ENCODE data around the gene C2orf15. TPM values are rescaled to one million over a fixed set of nuclear protein-coding genes. Genes with fewer than 3 reads are reported as not detected.

Gene C2orf15
- total and polyA plus RNA-seq, 2 donors (not counting 1 experiment from before 2014, with no cell fraction given) = 1.0 to 1.1 TPM

GRCh38 chr2:99198103-99198841 is 56.8 kb downstream of the C2orf15 start:
- WGBS (ENCODE audit: insufficient coverage) = 94% methylated on average over 3 of the region's 6 CpGs
- peaks cover 4 to 31% of the 10 kb centered on the region in 2 experiments for H3K36me3 ChIP-seq (replicated peaks in 1 of 2; ENCODE audit: control extremely low read depth in 1 of 2, control insufficient read depth in 1 of 2, extremely low read depth in 1 of 2, insufficient read depth in 2 of 2, low read length in 1 of 2)
- ATAC-seq (ENCODE audit: low read depth) = no peak
- H3K27ac ChIP-seq (ENCODE audit: low read length in 2 of 2) = no peak overlapping the region
- TF ChIP-seq, protein P1, sequence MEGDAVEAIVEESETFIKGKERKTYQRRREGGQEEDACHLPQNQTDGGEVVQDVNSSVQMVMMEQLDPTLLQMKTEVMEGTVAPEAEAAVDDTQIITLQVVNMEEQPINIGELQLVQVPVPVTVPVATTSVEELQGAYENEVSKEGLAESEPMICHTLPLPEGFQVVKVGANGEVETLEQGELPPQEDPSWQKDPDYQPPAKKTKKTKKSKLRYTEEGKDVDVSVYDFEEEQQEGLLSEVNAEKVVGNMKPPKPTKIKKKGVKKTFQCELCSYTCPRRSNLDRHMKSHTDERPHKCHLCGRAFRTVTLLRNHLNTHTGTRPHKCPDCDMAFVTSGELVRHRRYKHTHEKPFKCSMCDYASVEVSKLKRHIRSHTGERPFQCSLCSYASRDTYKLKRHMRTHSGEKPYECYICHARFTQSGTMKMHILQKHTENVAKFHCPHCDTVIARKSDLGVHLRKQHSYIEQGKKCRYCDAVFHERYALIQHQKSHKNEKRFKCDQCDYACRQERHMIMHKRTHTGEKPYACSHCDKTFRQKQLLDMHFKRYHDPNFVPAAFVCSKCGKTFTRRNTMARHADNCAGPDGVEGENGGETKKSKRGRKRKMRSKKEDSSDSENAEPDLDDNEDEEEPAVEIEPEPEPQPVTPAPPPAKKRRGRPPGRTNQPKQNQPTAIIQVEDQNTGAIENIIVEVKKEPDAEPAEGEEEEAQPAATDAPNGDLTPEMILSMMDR (IDR thresholded peaks at IDR 0.05) = no peak
- no peak for TF ChIP-seq EZH2 (IDR thresholded peaks at IDR 0.05; ENCODE audit: borderline replicate concordance, insufficient read depth, low read depth, low read length, poor library complexity, severe bottlenecking)
- DNase-seq = no peak
- no peak overlapping the region for H2AFZ ChIP-seq (ENCODE audit: insufficient read depth, low read depth, low read length, poor library complexity, severe bottlenecking)
- no peaks in the 10 kb centered on the region for H3K9me3 ChIP-seq (ENCODE audit: control extremely low read depth in 1 of 3, control insufficient read depth in 2 of 3, insufficient read depth in 1 of 3, low read length in 2 of 3)
- H3K4me1 ChIP-seq (ENCODE audit: control insufficient read depth in 2 of 2, insufficient read depth in 2 of 2, low read length in 2 of 2) = no peaks in the 10 kb centered on the region
- H4K20me1 ChIP-seq (ENCODE audit: control insufficient read depth, insufficient read depth, low read length, poor library complexity, severe bottlenecking) = no peaks in the 10 kb centered on the region
- H3K4me3 ChIP-seq (ENCODE audit: control extremely low read depth in 1 of 5, extremely low read depth in 1 of 5, insufficient read depth in 1 of 5, low read depth in 2 of 5, low read length in 4 of 5) = no peak overlapping the region
- no peak overlapping the region for H3K4me2 ChIP-seq (replicated peaks; ENCODE audit: low read depth, low read length, poor library complexity, severe bottlenecking)
- Mint-ChIP-seq H3K4me1 (no peaks in the 10 kb centered on the region), H3K9me3 (ENCODE audit: insufficient read depth) (no peaks in the 10 kb centered on the region), H3K27ac (no peak overlapping the region), H3K27me3 (no peaks in the 10 kb centered on the region), H3K4me3 (no peak overlapping the region)
- ChIA-PET POLR2A (no interaction called here), CTCF (interaction anchor here (0.6 to 1.3 kb wide), 2 partner anchors 16 to 408 kb away, joined by 3 read pairs; no protein-coding TSS in a partner anchor)
- H3K79me2 ChIP-seq (ENCODE audit: control insufficient read depth, insufficient read depth, low read length) = no peaks in the 10 kb centered on the region
- H3K27me3 ChIP-seq (replicated peaks in 1 of 4; ENCODE audit: control extremely low read depth in 1 of 4, control insufficient read depth in 3 of 4, insufficient read depth in 4 of 4, low read length in 3 of 4) = no peaks in the 10 kb centered on the region
- no peak overlapping the region for H3K9ac ChIP-seq (ENCODE audit: low read length)
- intact Hi-C loops (cut with micrococcal nuclease) = no loop called here

DNA sequence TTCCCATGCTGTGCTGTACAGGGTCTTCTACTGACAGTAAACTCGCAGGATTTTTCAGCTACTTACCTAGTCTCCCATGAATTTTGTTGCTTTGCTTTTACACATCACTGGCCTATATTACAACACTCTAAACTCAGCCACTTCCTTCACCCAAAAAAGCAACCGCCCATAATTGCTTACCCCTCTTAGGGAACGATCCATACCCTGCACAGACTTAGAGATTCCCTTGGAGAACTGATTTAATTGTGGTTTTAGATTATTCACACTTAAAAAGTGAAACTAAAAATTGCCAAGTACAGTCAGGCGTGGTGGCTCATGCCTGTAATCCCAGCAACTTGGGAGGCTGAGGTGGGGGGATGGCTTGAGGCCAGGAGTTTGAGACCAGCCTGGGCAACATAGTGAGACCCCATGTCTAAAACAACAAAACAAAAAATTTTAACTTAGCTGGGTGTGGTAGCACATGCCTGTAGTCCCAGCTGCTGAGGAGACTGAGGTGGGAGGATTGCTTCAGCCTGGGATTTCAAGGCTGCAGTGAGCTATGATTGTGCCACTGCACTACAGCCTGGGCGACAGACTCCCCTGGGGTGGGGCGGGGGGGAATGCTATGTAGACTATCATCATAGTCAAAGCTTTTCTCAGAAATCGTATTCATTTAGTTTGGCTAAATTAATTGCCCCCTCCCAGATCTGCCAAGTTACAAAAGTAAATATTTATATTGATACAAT is 58.7 kb downstream of the C2orf15 start:
- intact Hi-C loops (cut with micrococcal nuclease) = no loop called here
- no peak overlapping the region for H3K4me2 ChIP-seq (replicated peaks; ENCODE audit: low read depth, low read length, poor library complexity, severe bottlenecking)
- TF ChIP-seq, protein P1 (IDR thresholded peaks at IDR 0.05) = no peak

More for the DNA sequence above, 58.7 kb downstream of the C2orf15 start:
- H3K9me3 ChIP-seq (ENCODE audit: control extremely low read depth in 1 of 3, control insufficient read depth in 2 of 3, insufficient read depth in 1 of 3, low read length in 2 of 3) = no peaks in the 10 kb centered on the region
- H3K79me2 ChIP-seq (ENCODE audit: control insufficient read depth, insufficient read depth, low read length) = no peaks in the 10 kb centered on the region
- CTCF ChIA-PET = no interaction called here
- H3K27me3 Mint-ChIP-seq = no peaks in the 10 kb centered on the region
- H3K4me3 ChIP-seq (ENCODE audit: control extremely low read depth in 1 of 5, extremely low read depth in 1 of 5, insufficient read depth in 1 of 5, low read depth in 2 of 5, low read length in 4 of 5) = no peak overlapping the region
- no peaks in the 10 kb centered on the region for H3K4me1 ChIP-seq (ENCODE audit: control insufficient read depth in 2 of 2, insufficient read depth in 2 of 2, low read length in 2 of 2)
- no peak for DNase-seq
- no peak overlapping the region for H3K27ac ChIP-seq (ENCODE audit: low read length in 2 of 2)
- POLR2A ChIA-PET = no interaction called here
- 91% methylated on average over 1 of the region's 7 CpGs for WGBS (ENCODE audit: insufficient coverage)
- peaks cover 4 to 25% of the 10 kb centered on the region in 2 experiments for H3K36me3 ChIP-seq (replicated peaks in 1 of 2; ENCODE audit: control extremely low read depth in 1 of 2, control insufficient read depth in 1 of 2, extremely low read depth in 1 of 2, insufficient read depth in 2 of 2, low read length in 1 of 2)
- H3K9ac ChIP-seq (ENCODE audit: low read length) = no peak overlapping the region
- H3K4me1 Mint-ChIP-seq = no peaks in the 10 kb centered on the region
- no peaks in the 10 kb centered on the region for H3K27me3 ChIP-seq (replicated peaks in 1 of 4; ENCODE audit: control extremely low read depth in 1 of 4, control insufficient read depth in 3 of 4, insufficient read depth in 4 of 4, low read length in 3 of 4)
- H3K4me3 Mint-ChIP-seq = no peak overlapping the region
- no peak for ATAC-seq (ENCODE audit: low read depth)
- H4K20me1 ChIP-seq (ENCODE audit: control insufficient read depth, insufficient read depth, low read length, poor library complexity, severe bottlenecking) = no peaks in the 10 kb centered on the region
- H3K27ac Mint-ChIP-seq = no peak overlapping the region
- H3K9me3 Mint-ChIP-seq (ENCODE audit: insufficient read depth) = no peaks in the 10 kb centered on the region
- no peak overlapping the region for H2AFZ ChIP-seq (ENCODE audit: insufficient read depth, low read depth, low read length, poor library complexity, severe bottlenecking)

Data from B cell (primary cell).